PC-9 (cell line): ENCODE measurements around the gene TM4SF1.

ENCODE experiments used
- EZH2 ChIP-seq: fragments of 200-600 bp; sonication (generic); IDR thresholded peaks from 2 replicates; pipeline ENCODE4 v1.8.0; 2017; ENCODE audit warnings: antibody characterized with exemption, low read depth
- TF ChIP-seq, protein P1 (sequence below): fragments of 200-600 bp; sonication (generic); conservative IDR thresholded peaks from 2 replicates; pipeline ENCODE4 v1.6.1; 2017; ENCODE audit warnings: mixed run types, antibody characterized with exemption, mild to moderate bottlenecking, moderate library complexity

DNA sequence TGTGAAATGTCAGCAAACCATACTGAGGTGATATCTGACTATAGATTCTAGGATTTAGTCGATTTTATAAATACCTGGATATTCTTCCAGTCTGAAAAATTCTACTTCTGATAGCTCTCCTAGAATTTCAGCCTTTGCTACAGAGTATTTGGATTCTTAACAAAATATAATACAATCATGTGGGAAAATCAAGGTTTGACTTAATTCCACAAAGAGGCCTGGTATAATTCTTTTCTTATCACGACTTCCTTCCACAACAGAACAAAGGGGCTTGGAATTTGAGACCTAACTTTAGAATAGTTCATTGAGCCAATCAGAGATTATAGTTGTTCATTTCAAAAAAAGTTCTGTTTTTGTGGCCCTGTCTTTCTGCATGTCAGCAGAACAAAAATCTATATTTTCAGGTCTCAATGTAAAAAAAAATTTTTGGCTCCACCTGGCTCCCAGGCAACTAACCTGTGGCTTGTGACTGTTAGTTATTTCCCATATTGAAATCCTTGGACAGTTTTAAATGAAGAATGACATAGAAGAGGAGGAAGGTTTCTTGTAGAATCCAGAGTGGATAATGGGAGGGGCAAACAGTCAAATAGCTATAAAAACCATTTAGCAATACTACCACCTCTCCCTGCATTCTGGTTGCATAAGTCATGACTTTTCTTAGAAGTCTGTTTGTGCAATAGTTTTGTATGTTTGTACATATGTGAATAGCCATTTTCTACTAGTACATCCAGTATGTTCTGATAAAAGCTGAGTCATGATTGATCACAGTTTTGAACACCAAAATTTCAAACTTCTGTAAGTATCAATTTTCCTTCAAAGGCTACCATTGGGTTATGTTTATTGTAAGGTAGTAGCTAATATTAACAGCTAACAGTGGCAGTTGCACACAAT lies 4.0 kb downstream of the TM4SF1 start:
- TF ChIP-seq, protein P1, sequence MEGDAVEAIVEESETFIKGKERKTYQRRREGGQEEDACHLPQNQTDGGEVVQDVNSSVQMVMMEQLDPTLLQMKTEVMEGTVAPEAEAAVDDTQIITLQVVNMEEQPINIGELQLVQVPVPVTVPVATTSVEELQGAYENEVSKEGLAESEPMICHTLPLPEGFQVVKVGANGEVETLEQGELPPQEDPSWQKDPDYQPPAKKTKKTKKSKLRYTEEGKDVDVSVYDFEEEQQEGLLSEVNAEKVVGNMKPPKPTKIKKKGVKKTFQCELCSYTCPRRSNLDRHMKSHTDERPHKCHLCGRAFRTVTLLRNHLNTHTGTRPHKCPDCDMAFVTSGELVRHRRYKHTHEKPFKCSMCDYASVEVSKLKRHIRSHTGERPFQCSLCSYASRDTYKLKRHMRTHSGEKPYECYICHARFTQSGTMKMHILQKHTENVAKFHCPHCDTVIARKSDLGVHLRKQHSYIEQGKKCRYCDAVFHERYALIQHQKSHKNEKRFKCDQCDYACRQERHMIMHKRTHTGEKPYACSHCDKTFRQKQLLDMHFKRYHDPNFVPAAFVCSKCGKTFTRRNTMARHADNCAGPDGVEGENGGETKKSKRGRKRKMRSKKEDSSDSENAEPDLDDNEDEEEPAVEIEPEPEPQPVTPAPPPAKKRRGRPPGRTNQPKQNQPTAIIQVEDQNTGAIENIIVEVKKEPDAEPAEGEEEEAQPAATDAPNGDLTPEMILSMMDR: no peak
- TF ChIP-seq EZH2: no peak
